ENCODE measurements around the gene PIK3R1. TPM values are rescaled to one million over a fixed set of nuclear protein-coding genes. Genes with fewer than 3 reads are reported as not detected.

The PIK3R1 gene
- total RNA-seq = 10 to 100 TPM; 61.1 to 65.0 TPM

GRCh38 chr5:68215208-68215897 lies at the start of gene PIK3R1:
PIK3R1 (plus strand) TSS chr5:68215756; CDS start chr5:68226676, 10,920 bp downstream.
- Mint-ChIP-seq H3K4me1 (ENCODE audit: low read depth) (peaks cover 35% of the 10 kb centered on the region), H3K27ac (peak within 1 kb of the TSS; percentile 96), H3K27me3 (ENCODE audit: low read depth) (no peaks in the 10 kb centered on the region), H3K4me3 (peak within 1 kb of the TSS; percentile 89), H3K9me3 (ENCODE audit: insufficient read depth) (peaks cover 14% of the 10 kb centered on the region), H3K36me3 (ENCODE audit: low read depth) (peaks cover 34% of the 10 kb centered on the region)
- ATAC-seq = peak; percentile 83
- POLR2A ChIA-PET = interaction anchor here (0.6 to 3.8 kb wide), 20 partner anchors 9 to 1008 kb away, joined by 3 to 68 read pairs (median 6); no protein-coding TSS in a partner anchor
- CTCF ChIA-PET = interaction anchor here (0.6 to 5.3 kb wide), 10 partner anchors 9 to 969 kb away, joined by 3 to 47 read pairs (median 8); no protein-coding TSS in a partner anchor
- DNase-seq = peak; percentile 93

GRCh38 chr5:68167195-68167651 lies 48.3 kb upstream of the PIK3R1 start:
- Mint-ChIP-seq H3K9me3 (ENCODE audit: insufficient read depth) (no peaks in the 10 kb centered on the region), H3K27ac (no peak overlapping the region), H3K4me1 (ENCODE audit: low read depth) (no peaks in the 10 kb centered on the region), H3K4me3 (no peak overlapping the region), H3K27me3 (ENCODE audit: low read depth) (no peaks in the 10 kb centered on the region), H3K36me3 (ENCODE audit: low read depth) (no peaks in the 10 kb centered on the region)
- CTCF ChIA-PET = no interaction called here
- DNase-seq (no peak), ATAC-seq (no peak)
- POLR2A ChIA-PET = no interaction called here

- CTCF ChIA-PET = no interaction called here
- Mint-ChIP-seq H3K36me3 (ENCODE audit: low read depth) (no peaks in the 10 kb centered on the region), H3K27ac (no peak overlapping the region), H3K9me3 (ENCODE audit: insufficient read depth) (no peaks in the 10 kb centered on the region), H3K4me3 (no peak overlapping the region), H3K27me3 (ENCODE audit: low read depth) (no peaks in the 10 kb centered on the region), H3K4me1 (ENCODE audit: low read depth) (no peaks in the 10 kb centered on the region)
- ATAC-seq = no peak
- DNase-seq = no peak
- POLR2A ChIA-PET = no interaction called here
These were observed 45.7 kb upstream of the PIK3R1 start for GRCh38 chr5:68169903-68170302.

- Mint-ChIP-seq H3K4me3 (no peak overlapping the region), H3K27ac (no peak overlapping the region), H3K9me3 (ENCODE audit: insufficient read depth) (no peaks in the 10 kb centered on the region), H3K4me1 (ENCODE audit: low read depth) (no peaks in the 10 kb centered on the region), H3K36me3 (ENCODE audit: low read depth) (no peaks in the 10 kb centered on the region), H3K27me3 (ENCODE audit: low read depth) (no peaks in the 10 kb centered on the region)
- ChIA-PET CTCF (no interaction called here), POLR2A (no interaction called here)
- DNase-seq = no peak
- ATAC-seq = no peak
These were observed 44.6 kb upstream of the PIK3R1 start for GRCh38 chr5:68170826-68171558.

- ChIA-PET POLR2A (no interaction called here), CTCF (no interaction called here)
- Mint-ChIP-seq H3K4me3 (no peak overlapping the region), H3K27me3 (ENCODE audit: low read depth) (no peaks in the 10 kb centered on the region), H3K27ac (no peak overlapping the region), H3K36me3 (ENCODE audit: low read depth) (no peaks in the 10 kb centered on the region), H3K9me3 (ENCODE audit: insufficient read depth) (no peaks in the 10 kb centered on the region), H3K4me1 (ENCODE audit: low read depth) (no peaks in the 10 kb centered on the region)
- DNase-seq (no peak), ATAC-seq (no peak)
These were observed 43.2 kb upstream of the PIK3R1 start for GRCh38 chr5:68172314-68172713.

GRCh38 chr5:68173007-68173406 lies 42.5 kb upstream of the PIK3R1 start:
- Mint-ChIP-seq H3K36me3 (ENCODE audit: low read depth) (no peaks in the 10 kb centered on the region), H3K4me1 (ENCODE audit: low read depth) (no peaks in the 10 kb centered on the region), H3K9me3 (ENCODE audit: insufficient read depth) (no peaks in the 10 kb centered on the region), H3K27ac (no peak overlapping the region), H3K4me3 (no peak overlapping the region), H3K27me3 (ENCODE audit: low read depth) (no peaks in the 10 kb centered on the region)
- no peak for DNase-seq
- ATAC-seq = no peak
- CTCF ChIA-PET = no interaction called here
- POLR2A ChIA-PET = no interaction called here

- ATAC-seq = no peak
- Mint-ChIP-seq H3K36me3 (ENCODE audit: low read depth) (no peaks in the 10 kb centered on the region), H3K9me3 (ENCODE audit: insufficient read depth) (no peaks in the 10 kb centered on the region), H3K27me3 (ENCODE audit: low read depth) (no peaks in the 10 kb centered on the region), H3K4me1 (ENCODE audit: low read depth) (no peaks in the 10 kb centered on the region), H3K4me3 (no peak overlapping the region), H3K27ac (no peak overlapping the region)
- ChIA-PET POLR2A (no interaction called here), CTCF (no interaction called here)
- DNase-seq = no peak
These were observed 39.3 kb upstream of the PIK3R1 start for GRCh38 chr5:68176253-68176652.

GRCh38 chr5:68176802-68177479 lies 38.6 kb upstream of the PIK3R1 start:
- H3K9me3 Mint-ChIP-seq (ENCODE audit: insufficient read depth) = no peaks in the 10 kb centered on the region
- H3K4me3 Mint-ChIP-seq = no peak overlapping the region
- no peak for DNase-seq
- H3K27me3 Mint-ChIP-seq (ENCODE audit: low read depth) = no peaks in the 10 kb centered on the region
- no peaks in the 10 kb centered on the region for H3K36me3 Mint-ChIP-seq (ENCODE audit: low read depth)
- POLR2A ChIA-PET = interaction anchor here (0.7 kb wide), 1 partner anchor 16 kb away, joined by 3 read pairs; no protein-coding TSS in a partner anchor
- H3K27ac Mint-ChIP-seq = no peak overlapping the region
- no peak for ATAC-seq
- H3K4me1 Mint-ChIP-seq (ENCODE audit: low read depth) = no peaks in the 10 kb centered on the region
- CTCF ChIA-PET = no interaction called here

- Mint-ChIP-seq H3K36me3 (ENCODE audit: low read depth) (no peaks in the 10 kb centered on the region), H3K4me3 (no peak overlapping the region), H3K27me3 (ENCODE audit: low read depth) (no peaks in the 10 kb centered on the region), H3K4me1 (ENCODE audit: low read depth) (no peaks in the 10 kb centered on the region), H3K9me3 (ENCODE audit: insufficient read depth) (no peaks in the 10 kb centered on the region), H3K27ac (no peak overlapping the region)
- ATAC-seq = no peak
- POLR2A ChIA-PET = no interaction called here
- no peak for DNase-seq
- CTCF ChIA-PET = no interaction called here
These were observed 37.9 kb upstream of the PIK3R1 start for GRCh38 chr5:68177676-68178075.

- Mint-ChIP-seq H3K36me3 (ENCODE audit: low read depth) (no peaks in the 10 kb centered on the region), H3K27me3 (ENCODE audit: low read depth) (no peaks in the 10 kb centered on the region), H3K27ac (no peak overlapping the region), H3K4me3 (no peak overlapping the region), H3K9me3 (ENCODE audit: insufficient read depth) (no peaks in the 10 kb centered on the region), H3K4me1 (ENCODE audit: low read depth) (no peaks in the 10 kb centered on the region)
- CTCF ChIA-PET = no interaction called here
- no peak for ATAC-seq
- POLR2A ChIA-PET = no interaction called here
- DNase-seq = no peak
These were observed 37.0 kb upstream of the PIK3R1 start for GRCh38 chr5:68178579-68178978.

- no peaks in the 10 kb centered on the region for H3K27me3 Mint-ChIP-seq (ENCODE audit: low read depth)
- ATAC-seq (no peak), DNase-seq (no peak)
- H3K4me1 Mint-ChIP-seq (ENCODE audit: low read depth) = no peaks in the 10 kb centered on the region
- ChIA-PET POLR2A (no interaction called here), CTCF (interaction anchor here (0.6 kb wide), 1 partner anchor 72 kb away, joined by 3 read pairs; no protein-coding TSS in a partner anchor)
- H3K9me3 Mint-ChIP-seq (ENCODE audit: insufficient read depth) = peaks cover 4% of the 10 kb centered on the region
- H3K36me3 Mint-ChIP-seq (ENCODE audit: low read depth) = no peaks in the 10 kb centered on the region
- H3K27ac Mint-ChIP-seq = no peak overlapping the region
- H3K4me3 Mint-ChIP-seq = no peak overlapping the region
These were observed 35.2 kb upstream of the PIK3R1 start for GRCh38 chr5:68180121-68181038.

All from activated CD8-positive, alpha-beta T cell treated with anti-CD3 and anti-CD28 coated beads, Interleukin-2, amount 10 ng/mL, durations not matched to agents 7 days and 5 days (primary cell).